GM23338 (cell line): Measurements from ENCODE around the gene HELZ. TPM values are rescaled to one million over a fixed set of nuclear protein-coding genes. Genes with fewer than 3 reads are reported as not detected.

Experiments used
- ATAC-seq: fragments of 200-7000 bp; cut with Tn5 transposase; 3 replicates; pipeline ENCODE4 v1.9.1; 2020
- DNase-seq: peaks from one replicate; pipeline ENCODE4 v3.0.0-alpha.2; 2015; ENCODE audit warnings: low spot score
- H2AFZ ChIP-seq: fragments of 200-600 bp; sonication (generic); 2 replicates; pipeline ENCODE4 v1.8.0; 2016; ENCODE audit warnings: antibody characterized with exemption, mild to moderate bottlenecking, moderate library complexity
- H3F3A ChIP-seq: fragments of 200-600 bp; sonication (generic); replicated peaks from 2 replicates; pipeline ENCODE4 v1.8.0; 2017; ENCODE audit warnings: antibody characterized with exemption, mixed run types, low read depth
- H3K27ac ChIP-seq: fragments of 200-600 bp; sonication (generic); 2 replicates; pipeline ENCODE4 v1.6.1; 2016; ENCODE audit warnings: low read depth
- H3K27me3 ChIP-seq: fragments of 200-600 bp; sonication (generic); 2 replicates; pipeline ENCODE4 v1.8.0; 2016; ENCODE audit warnings: mild to moderate bottlenecking, mixed run types, moderate library complexity; ENCODE audit not compliant: insufficient read depth
- H3K36me3 ChIP-seq: fragments of 200-600 bp; sonication (generic); 2 replicates; pipeline ENCODE4 v1.8.0; 2016; ENCODE audit warnings: mild to moderate bottlenecking; ENCODE audit not compliant: insufficient read depth
- H3K4me1 ChIP-seq: fragments of 200-600 bp; sonication (generic); 2 replicates; pipeline ENCODE4 v1.8.0; 2016; ENCODE audit warnings: mild to moderate bottlenecking, moderate library complexity; ENCODE audit not compliant: insufficient read depth
- H3K4me2 ChIP-seq: fragments of 200-600 bp; sonication (generic); 2 replicates; pipeline ENCODE4 v1.7.1; 2017; ENCODE audit warnings: mixed run types
- H3K4me3 ChIP-seq: fragments of 200-600 bp; sonication (generic); 2 replicates; pipeline ENCODE4 v1.6.1; 2016; ENCODE audit warnings: mixed run types
- H3K79me2 ChIP-seq: fragments of 200-600 bp; sonication (generic); replicated peaks from 2 replicates; pipeline ENCODE4 v1.8.0; 2017; ENCODE audit warnings: mild to moderate bottlenecking; ENCODE audit not compliant: insufficient read depth
- H3K9me2 ChIP-seq: fragments of 200-600 bp; sonication (generic); 2 replicates; pipeline ENCODE4 v1.8.0; 2017; ENCODE audit not compliant: insufficient read depth
- H4K20me1 ChIP-seq: fragments of 200-600 bp; sonication (generic); replicated peaks from 2 replicates; pipeline ENCODE4 v1.8.0; 2017; ENCODE audit warnings: mild to moderate bottlenecking; ENCODE audit not compliant: insufficient read depth
- H3K27ac Mint-ChIP-seq: 2 replicates; pipeline ENCODE4 v1.8.0; 2020; ENCODE audit warnings: inconsistent platforms, mild to moderate bottlenecking, moderate library complexity, mixed read lengths
- H3K27me3 Mint-ChIP-seq: 3 replicates; pipeline ENCODE4 v1.8.0; 2022; ENCODE audit warnings: low read depth, mild to moderate bottlenecking, moderate library complexity, mixed read lengths, inconsistent platforms; ENCODE audit not compliant: insufficient read depth, poor library complexity
- H3K36me3 Mint-ChIP-seq: 3 replicates; pipeline ENCODE4 v1.8.0; 2021; ENCODE audit warnings: low read depth, mild to moderate bottlenecking, inconsistent platforms, moderate library complexity, mixed read lengths
- H3K4me1 Mint-ChIP-seq: 3 replicates; pipeline ENCODE4 v1.8.0; 2020; ENCODE audit warnings: mild to moderate bottlenecking, inconsistent platforms, mixed read lengths
- H3K4me3 Mint-ChIP-seq: 3 replicates; pipeline ENCODE4 v1.8.0; 2021; ENCODE audit warnings: moderate library complexity, mild to moderate bottlenecking, inconsistent platforms, mixed read lengths
- H3K9me3 Mint-ChIP-seq: 3 replicates; pipeline ENCODE4 v1.8.0; 2020; ENCODE audit warnings: moderate library complexity, mild to moderate bottlenecking, inconsistent platforms, mixed read lengths
- CREB1 ChIP-seq: fragments of 250-450 bp; sonication (Bioruptor Pico); IDR thresholded peaks from 2 replicates; pipeline ENCODE4 v1.5.0; 2020; ENCODE audit warnings: low read depth, mild to moderate bottlenecking, moderate library complexity
- CTCF ChIP-seq, 2 experiments: fragments of 200-600 bp in 1 of 2; sonication (generic) in 1 of 2; conservative IDR thresholded peaks; 2 replicates each; pipeline versions ENCODE4 v1.5.1 to v1.6.1; 2016 to 2017; ENCODE audit warnings: antibody characterized with exemption in 2 of 2, low read depth in 2 of 2, mild to moderate bottlenecking in 2 of 2, moderate library complexity in 1 of 2
- ETS1 ChIP-seq: IDR thresholded peaks from 2 replicates; pipeline ENCODE4 v1.6.1; 2016; ENCODE audit warnings: antibody characterized with exemption
- EZH2phosphoT487 ChIP-seq: fragments of 200-600 bp; sonication (generic); IDR thresholded peaks from one replicate; pipeline ENCODE4 v1.8.1; 2018; ENCODE audit warnings: antibody characterized with exemption; ENCODE audit not compliant: unreplicated experiment
- JUNB ChIP-seq: IDR thresholded peaks from one replicate; pipeline ENCODE4 v1.6.1; 2016; ENCODE audit warnings: antibody characterized with exemption; ENCODE audit not compliant: unreplicated experiment
- POLR2AphosphoS5 ChIP-seq: IDR thresholded peaks from 2 replicates; pipeline ENCODE4 v1.6.1; 2016; ENCODE audit warnings: antibody characterized with exemption, low read depth
- REST ChIP-seq: IDR thresholded peaks from one replicate; pipeline ENCODE4 v1.6.1; 2018; ENCODE audit warnings: antibody characterized with exemption; ENCODE audit not compliant: unreplicated experiment
- STAT1 ChIP-seq: IDR thresholded peaks from one replicate; pipeline ENCODE4 v1.6.1; 2016; ENCODE audit warnings: antibody characterized with exemption; ENCODE audit not compliant: unreplicated experiment
- ZNF114 ChIP-seq: fragments of 250-450 bp; sonication (Bioruptor Pico); IDR thresholded peaks from 2 replicates; pipeline ENCODE4 v1.5.0; 2020; ENCODE audit warnings: mild to moderate bottlenecking, moderate library complexity
- ZNF331 ChIP-seq: fragments of 250-450 bp; sonication (Bioruptor Pico); IDR thresholded peaks from 2 replicates; pipeline ENCODE4 v1.5.0; 2020; ENCODE audit warnings: low read depth, mild to moderate bottlenecking, moderate library complexity
- ZNF462 ChIP-seq: fragments of 250-450 bp; sonication (Bioruptor Pico); IDR thresholded peaks from 2 replicates; pipeline ENCODE4 v1.5.0; 2020; ENCODE audit warnings: mild to moderate bottlenecking, moderate library complexity
- polyA plus RNA-seq: library from polyadenylated mRNA; unstranded; fragments of >200 nt; fragmentation: Nextera tagmentation; extraction: Ambion mirVana; gene quantifications from 2 replicates; pipeline ENCODE4 v1.2.1, GENCODE V29; 2016
- total RNA-seq: library from RNA; depleted of rRNA; stranded (reverse); fragments of >200 nt; shearing (Covaris generic); gene quantifications from 2 replicates; pipeline ENCODE4 v1.2.3, GENCODE V29; 2014

Gene HELZ
- total and polyA plus RNA-seq, 2 experiments from 2014 or later: 38.9 to 62.0 TPM

GRCh38 chr17:67058036-67058435 lies 187.0 kb downstream of the HELZ start:
- Histone ChIP-seq H2AFZ (no peak overlapping the region), H3K9me2 (no peaks in the 10 kb centered on the region), H3K36me3 (no peaks in the 10 kb centered on the region), H3K4me2 (no peak overlapping the region), H3F3A (no peaks in the 10 kb centered on the region), H3K27me3 (no peaks in the 10 kb centered on the region), H3K79me2 (no peaks in the 10 kb centered on the region), H3K4me3 (no peak overlapping the region), H3K4me1 (no peaks in the 10 kb centered on the region), H3K27ac (no peak overlapping the region), H4K20me1 (no peaks in the 10 kb centered on the region)
- ATAC-seq (no peak), DNase-seq (no peak)
- no peak overlapping the region for H3K4me3 Mint-ChIP-seq
- TF ChIP-seq POLR2AphosphoS5 (no peak), ETS1 (no peak), CTCF (conservative IDR thresholded peaks at IDR 0.05; ENCODE audit: low read depth in 2 of 2) (no peak), EZH2phosphoT487 (no peak), JUNB (no peak), CREB1 (CRISPR knock-in tag) (no peak), STAT1 (no peak), ZNF462 (no peak), ZNF331 (CRISPR knock-in tag) (no peak), REST (no peak), ZNF114 (CRISPR knock-in tag) (no peak)
- peaks cover 2% of the 10 kb centered on the region for H3K27me3 Mint-ChIP-seq
- H3K36me3 Mint-ChIP-seq: no peaks in the 10 kb centered on the region
- peaks cover 3% of the 10 kb centered on the region for H3K9me3 Mint-ChIP-seq
- H3K27ac Mint-ChIP-seq: no peak overlapping the region
- H3K4me1 Mint-ChIP-seq: no peaks in the 10 kb centered on the region
